Esophagus squamous epithelium (tissue), 4 donors: ENCODE measurements around the gene PHLPP1.

Experiments used
- CTCF ChIP-seq, 6 experiments: fragments of 450-650 bp in 4 of 6; fragments of 200-600 bp in 2 of 6; sonication (generic) in 2 of 6; IDR thresholded peaks; one replicate each; pipeline ENCODE4 v1.5.1; 2016 to 2019; ENCODE audit warnings: antibody characterized with exemption in 6 of 6, mild to moderate bottlenecking in 4 of 6, moderate library complexity in 4 of 6
- POLR2A ChIP-seq, 4 donors: fragments of 450-650 bp; IDR thresholded peaks; one replicate each; pipeline ENCODE4 v1.6.1; 2017; ENCODE audit warnings: antibody characterized with exemption in 4 of 4, mild to moderate bottlenecking in 4 of 4, moderate library complexity in 3 of 4

- TF ChIP-seq POLR2A (IDR thresholded peaks at IDR 0.05) (no peak), CTCF (IDR thresholded peaks at IDR 0.05) (no peak)
These were observed 179.5 kb downstream of the PHLPP1 start for GRCh38 chr18:62894681-62895390.
